ENCODE measurements around the gene CPT1B.

- TF ChIP-seq, protein P1, sequence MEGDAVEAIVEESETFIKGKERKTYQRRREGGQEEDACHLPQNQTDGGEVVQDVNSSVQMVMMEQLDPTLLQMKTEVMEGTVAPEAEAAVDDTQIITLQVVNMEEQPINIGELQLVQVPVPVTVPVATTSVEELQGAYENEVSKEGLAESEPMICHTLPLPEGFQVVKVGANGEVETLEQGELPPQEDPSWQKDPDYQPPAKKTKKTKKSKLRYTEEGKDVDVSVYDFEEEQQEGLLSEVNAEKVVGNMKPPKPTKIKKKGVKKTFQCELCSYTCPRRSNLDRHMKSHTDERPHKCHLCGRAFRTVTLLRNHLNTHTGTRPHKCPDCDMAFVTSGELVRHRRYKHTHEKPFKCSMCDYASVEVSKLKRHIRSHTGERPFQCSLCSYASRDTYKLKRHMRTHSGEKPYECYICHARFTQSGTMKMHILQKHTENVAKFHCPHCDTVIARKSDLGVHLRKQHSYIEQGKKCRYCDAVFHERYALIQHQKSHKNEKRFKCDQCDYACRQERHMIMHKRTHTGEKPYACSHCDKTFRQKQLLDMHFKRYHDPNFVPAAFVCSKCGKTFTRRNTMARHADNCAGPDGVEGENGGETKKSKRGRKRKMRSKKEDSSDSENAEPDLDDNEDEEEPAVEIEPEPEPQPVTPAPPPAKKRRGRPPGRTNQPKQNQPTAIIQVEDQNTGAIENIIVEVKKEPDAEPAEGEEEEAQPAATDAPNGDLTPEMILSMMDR (IDR thresholded peaks at IDR 0.05; ENCODE audit: control extremely low read depth in 1 of 3, insufficient read depth in 1 of 3, low read depth in 1 of 3, low read length in 3 of 3): no peak
- TF ChIP-seq CEBPB (IDR thresholded peaks at IDR 0.05; ENCODE audit: low read depth, low read length) (no peak), POLR2AphosphoS5 (IDR thresholded peaks at IDR 0.05; ENCODE audit: low read depth, low read length) (no peak)
- TF ChIP-seq, protein P2, sequence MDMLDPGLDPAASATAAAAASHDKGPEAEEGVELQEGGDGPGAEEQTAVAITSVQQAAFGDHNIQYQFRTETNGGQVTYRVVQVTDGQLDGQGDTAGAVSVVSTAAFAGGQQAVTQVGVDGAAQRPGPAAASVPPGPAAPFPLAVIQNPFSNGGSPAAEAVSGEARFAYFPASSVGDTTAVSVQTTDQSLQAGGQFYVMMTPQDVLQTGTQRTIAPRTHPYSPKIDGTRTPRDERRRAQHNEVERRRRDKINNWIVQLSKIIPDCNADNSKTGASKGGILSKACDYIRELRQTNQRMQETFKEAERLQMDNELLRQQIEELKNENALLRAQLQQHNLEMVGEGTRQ (IDR thresholded peaks at IDR 0.05; ENCODE audit: low read length): no peak
- TF ChIP-seq, protein P3, sequence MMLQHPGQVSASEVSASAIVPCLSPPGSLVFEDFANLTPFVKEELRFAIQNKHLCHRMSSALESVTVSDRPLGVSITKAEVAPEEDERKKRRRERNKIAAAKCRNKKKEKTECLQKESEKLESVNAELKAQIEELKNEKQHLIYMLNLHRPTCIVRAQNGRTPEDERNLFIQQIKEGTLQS (IDR thresholded peaks at IDR 0.05; ENCODE audit: insufficient read depth, low read depth, low read length): no peak
Measured at GRCh38 chr22:50583294-50583861, 5.2 kb upstream of the CPT1B start.
